Subcutaneous adipose tissue (tissue), 4 donors: ENCODE data around the gene CCDC102B. TPM values are rescaled to one million over a fixed set of nuclear protein-coding genes. Genes with fewer than 3 reads are reported as not detected.

Source experiments
- total RNA-seq, 4 donors: library from RNA; depleted of rRNA; stranded (reverse); fragments of >200 nt; gene quantifications; one replicate each; pipeline ENCODE4 v1.1.0, GENCODE V29; 2016
- TF ChIP-seq, protein P1 (sequence below): fragments of 450-650 bp; IDR thresholded peaks from one replicate; pipeline ENCODE4 v1.5.1; 2016; ENCODE audit warnings: low read depth, mild to moderate bottlenecking, control low read depth, antibody characterized with exemption, moderate library complexity

Gene CCDC102B
- total RNA-seq, 4 donors from 2014 or later: 4.7 to 13.8 (median 12.6) TPM

DNA sequence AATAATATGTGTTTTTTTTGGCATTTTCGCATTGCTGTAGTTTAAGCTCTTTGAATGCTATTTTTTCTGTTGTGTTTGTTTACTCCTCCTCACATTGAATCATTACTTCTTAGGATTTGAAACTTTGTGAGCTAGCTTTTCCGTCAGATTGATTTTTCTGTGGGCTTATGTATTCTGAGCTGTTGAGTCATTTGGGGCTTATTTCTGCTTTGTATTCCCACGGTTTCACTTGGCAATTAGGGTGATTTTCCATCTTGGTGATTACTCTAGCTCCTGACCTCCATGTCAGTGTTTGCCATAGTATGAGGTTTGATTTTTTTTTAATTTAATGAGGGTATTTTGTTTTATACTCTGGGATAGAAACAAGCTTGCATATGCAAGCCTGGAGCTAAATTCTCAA lies 200.0 kb downstream of the CCDC102B start:
- TF ChIP-seq, protein P1, sequence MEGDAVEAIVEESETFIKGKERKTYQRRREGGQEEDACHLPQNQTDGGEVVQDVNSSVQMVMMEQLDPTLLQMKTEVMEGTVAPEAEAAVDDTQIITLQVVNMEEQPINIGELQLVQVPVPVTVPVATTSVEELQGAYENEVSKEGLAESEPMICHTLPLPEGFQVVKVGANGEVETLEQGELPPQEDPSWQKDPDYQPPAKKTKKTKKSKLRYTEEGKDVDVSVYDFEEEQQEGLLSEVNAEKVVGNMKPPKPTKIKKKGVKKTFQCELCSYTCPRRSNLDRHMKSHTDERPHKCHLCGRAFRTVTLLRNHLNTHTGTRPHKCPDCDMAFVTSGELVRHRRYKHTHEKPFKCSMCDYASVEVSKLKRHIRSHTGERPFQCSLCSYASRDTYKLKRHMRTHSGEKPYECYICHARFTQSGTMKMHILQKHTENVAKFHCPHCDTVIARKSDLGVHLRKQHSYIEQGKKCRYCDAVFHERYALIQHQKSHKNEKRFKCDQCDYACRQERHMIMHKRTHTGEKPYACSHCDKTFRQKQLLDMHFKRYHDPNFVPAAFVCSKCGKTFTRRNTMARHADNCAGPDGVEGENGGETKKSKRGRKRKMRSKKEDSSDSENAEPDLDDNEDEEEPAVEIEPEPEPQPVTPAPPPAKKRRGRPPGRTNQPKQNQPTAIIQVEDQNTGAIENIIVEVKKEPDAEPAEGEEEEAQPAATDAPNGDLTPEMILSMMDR: no peak

DNA sequence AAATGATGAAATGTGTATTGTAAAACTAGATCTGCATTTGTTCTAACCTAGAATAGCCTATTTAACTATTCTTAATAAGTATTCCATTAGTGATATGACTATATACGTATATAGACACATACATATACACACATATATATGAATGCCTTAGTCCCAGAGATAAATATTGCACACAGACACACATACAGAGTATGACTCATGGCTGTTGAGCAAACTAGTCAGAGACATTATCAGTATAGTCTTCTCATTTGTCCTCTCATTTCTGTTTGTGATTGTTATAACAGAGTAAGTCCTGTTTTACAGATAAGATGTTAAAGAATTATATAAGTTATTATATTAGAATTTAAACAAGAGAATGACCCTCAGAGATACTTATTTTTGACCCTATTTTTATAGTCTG lies 202.5 kb downstream of the CCDC102B start:
- TF ChIP-seq, protein P1: no peak

DNA sequence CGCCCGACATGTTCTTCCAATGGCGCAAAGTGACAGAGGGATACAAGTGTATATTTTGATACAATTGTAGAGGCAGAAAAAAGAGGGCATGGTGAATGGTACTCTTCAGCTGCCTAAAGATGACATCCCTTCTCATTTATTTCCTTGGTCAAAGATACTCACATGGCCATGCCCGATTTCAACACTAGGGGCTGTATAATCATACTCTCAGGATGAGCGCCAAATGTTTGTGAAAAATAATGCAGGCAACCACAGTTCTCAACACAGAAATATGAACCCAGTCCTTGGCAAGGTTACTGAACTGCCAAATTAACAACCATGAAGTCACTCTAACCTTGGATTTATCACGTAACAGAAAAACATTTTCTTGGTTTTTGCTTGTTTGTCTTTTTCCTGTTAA lies 204.4 kb downstream of the CCDC102B start:
- TF ChIP-seq, protein P1: no peak

DNA sequence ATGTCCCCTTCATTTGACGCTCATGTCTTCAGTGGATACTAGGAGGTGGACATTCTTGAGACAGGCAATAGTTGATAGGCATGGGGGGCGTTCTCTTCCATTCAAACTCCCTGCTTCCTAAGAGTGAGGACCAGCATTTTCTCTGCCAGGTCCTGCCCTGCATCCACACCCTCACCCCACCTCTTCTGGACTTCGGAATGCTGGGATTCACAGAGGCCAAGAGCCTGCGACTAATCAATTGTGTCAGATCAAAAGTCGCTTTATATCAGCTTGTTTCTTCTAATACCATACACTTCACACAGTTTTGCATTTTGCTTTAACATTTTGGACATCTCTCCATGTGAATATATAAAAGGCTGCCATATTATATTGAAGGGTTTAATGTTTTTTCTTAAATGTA lies 210.7 kb downstream of the CCDC102B start:
- TF ChIP-seq, protein P1: no peak

DNA sequence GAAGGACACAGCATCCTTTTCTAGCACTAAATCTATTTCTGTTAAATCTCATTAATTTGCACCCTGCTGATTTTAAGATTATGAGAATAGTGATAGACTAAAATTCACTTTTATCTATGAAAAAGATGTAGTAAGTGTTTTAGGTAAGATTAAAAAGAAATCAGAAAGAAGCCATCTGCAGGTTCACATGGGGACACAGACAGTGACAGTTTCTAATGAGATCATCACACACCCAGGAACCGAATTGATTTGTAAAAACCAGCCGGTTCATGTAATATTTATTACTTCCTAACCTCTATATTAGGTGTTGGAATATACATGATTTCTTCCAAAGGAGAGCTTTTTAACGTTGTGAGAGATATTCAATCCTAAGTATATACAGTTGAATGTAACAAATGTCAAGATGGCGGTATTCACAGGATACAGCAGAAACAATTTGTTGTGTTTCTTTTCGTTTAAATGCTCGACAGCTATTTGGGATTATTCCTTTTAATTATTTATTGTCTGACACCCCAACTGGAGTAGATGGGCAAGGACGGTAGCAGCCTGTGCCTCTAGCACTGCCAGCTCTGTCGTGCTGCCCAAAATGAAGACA lies 223.4 kb downstream of the CCDC102B start:
- TF ChIP-seq, protein P1: no peak

DNA sequence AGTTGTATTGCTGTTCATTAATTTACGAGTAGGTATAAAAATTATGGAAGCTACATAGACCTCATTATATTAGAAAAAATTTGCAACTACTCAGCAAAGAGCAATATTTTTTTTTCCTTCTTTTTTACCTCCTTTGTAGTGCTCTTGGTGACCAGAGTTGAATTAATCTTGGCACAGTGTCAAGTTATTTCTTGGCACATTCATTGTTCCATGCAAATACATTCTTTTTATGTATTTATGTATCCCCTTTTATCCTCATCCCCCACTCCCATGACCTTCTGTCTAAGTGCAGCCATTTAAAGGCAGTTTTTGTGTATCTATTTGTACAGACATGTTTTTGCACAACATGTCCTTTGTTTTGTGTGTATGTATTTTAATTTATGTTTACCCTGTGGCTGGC lies 224.5 kb downstream of the CCDC102B start:
- TF ChIP-seq, protein P1: no peak

DNA sequence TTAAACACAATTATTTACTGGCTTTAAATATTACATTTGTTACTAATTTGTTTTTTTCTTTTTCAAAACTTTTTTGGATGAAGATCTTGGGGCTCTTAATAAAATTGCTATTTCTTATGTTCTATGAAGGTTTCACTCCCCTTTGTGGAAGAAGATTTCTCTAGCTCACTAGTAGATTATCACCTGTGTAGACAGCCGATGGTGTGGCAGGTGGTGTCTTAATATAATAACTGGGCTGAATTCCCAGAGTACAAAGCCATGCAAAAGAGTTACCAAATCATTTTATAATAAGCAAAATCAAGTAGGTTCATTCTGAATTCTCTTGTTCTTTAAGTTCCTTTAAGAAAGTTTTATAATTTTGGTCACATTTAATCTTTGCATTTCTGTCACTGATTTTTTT lies 233.7 kb downstream of the CCDC102B start:
- TF ChIP-seq, protein P1: no peak
